Activated CD4-positive, alpha-beta T cell treated with anti-CD3 and anti-CD28 coated beads, Interleukin-2, amount 10 ng/mL, durations not matched to agents 24 days and 14 days (primary cell): Measurements from ENCODE around the gene MTMR4. TPM values are rescaled to one million over a fixed set of nuclear protein-coding genes. Genes with fewer than 3 reads are reported as not detected.

Experiments used
- DNase-seq: peaks from one replicate; pipeline ENCODE4 v3.0.0; 2022
- H3K27ac Mint-ChIP-seq: one replicate; pipeline ENCODE4 v1.8.0; 2022; ENCODE audit warnings: mild to moderate bottlenecking, mixed read lengths
- H3K27me3 Mint-ChIP-seq: one replicate; pipeline ENCODE4 v1.8.0; 2022; ENCODE audit warnings: mixed read lengths
- H3K36me3 Mint-ChIP-seq: one replicate; pipeline ENCODE4 v1.8.0; 2022; ENCODE audit warnings: low read depth, mild to moderate bottlenecking, mixed read lengths
- H3K4me1 Mint-ChIP-seq: one replicate; pipeline ENCODE4 v1.8.0; 2021; ENCODE audit warnings: mixed read lengths
- H3K4me3 Mint-ChIP-seq: one replicate; pipeline ENCODE4 v1.8.0; 2022; ENCODE audit warnings: mild to moderate bottlenecking, moderate library complexity, mixed read lengths
- H3K9me3 Mint-ChIP-seq: one replicate; pipeline ENCODE4 v1.8.0; 2021; ENCODE audit warnings: mixed read lengths
- intact Hi-C: fragments of 100-400 bp; cut with micrococcal nuclease; formaldehyde crosslinking; loops from one replicate; pipeline ENCODE4 v1.15.1; 2023
- total RNA-seq: library from RNA; stranded (reverse); gene quantifications from 2 replicates; pipeline ENCODE4 v1.2.3, GENCODE V29; 2022

Gene MTMR4
- total RNA-seq, 1 donor from 2014 or later, result 84.2 TPM

- no peak for DNase-seq
- Mint-ChIP-seq H3K9me3 (no peaks in the 10 kb centered on the region), H3K36me3 (no peaks in the 10 kb centered on the region), H3K27ac (no peak overlapping the region), H3K4me1 (no peaks in the 10 kb centered on the region), H3K27me3 (no peaks in the 10 kb centered on the region), H3K4me3 (no peak overlapping the region)
- intact Hi-C loops, result no loop called here
These were observed 58.9 kb downstream of the MTMR4 start for GRCh38 chr17:58455491-58455890.

DNA sequence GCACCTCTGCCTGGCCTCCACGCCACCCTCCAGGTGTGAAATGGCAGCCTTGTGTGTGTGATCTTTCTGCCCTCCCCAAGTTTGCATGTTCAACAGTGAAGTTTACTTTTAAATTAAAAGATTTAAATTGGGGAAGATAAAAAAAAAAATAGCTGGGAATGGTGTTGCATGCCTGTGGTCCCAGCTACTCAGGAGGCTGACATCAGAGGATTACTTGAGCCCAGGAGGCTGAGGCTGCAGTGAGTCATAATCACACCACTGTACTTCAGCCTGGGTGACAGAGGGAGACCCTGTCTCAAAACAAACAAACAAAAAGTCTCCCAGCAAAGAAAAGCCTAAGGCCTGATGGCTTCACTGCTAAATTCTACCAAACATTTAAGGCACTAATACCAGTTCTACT, 61.7 kb downstream of the MTMR4 start:
- Mint-ChIP-seq H3K4me3 (no peak overlapping the region), H3K36me3 (no peaks in the 10 kb centered on the region), H3K4me1 (no peaks in the 10 kb centered on the region), H3K9me3 (no peaks in the 10 kb centered on the region), H3K27me3 (no peaks in the 10 kb centered on the region), H3K27ac (no peak overlapping the region)
- intact Hi-C loops, result no loop called here
- DNase-seq, result no peak

GRCh38 chr17:58447039-58447975, 67.1 kb downstream of the MTMR4 start:
- H3K27ac Mint-ChIP-seq, result no peak overlapping the region

GRCh38 chr17:58446086-58446485, 68.4 kb downstream of the MTMR4 start:
- Mint-ChIP-seq H3K27me3 (peaks cover 2% of the 10 kb centered on the region), H3K9me3 (no peaks in the 10 kb centered on the region), H3K4me3 (no peak overlapping the region), H3K36me3 (no peaks in the 10 kb centered on the region), H3K4me1 (no peaks in the 10 kb centered on the region), H3K27ac (no peak overlapping the region)
- intact Hi-C loops, result loop anchor here (2.0 kb wide), 2 partner anchors 197 to 245 kb away; no protein-coding TSS in a partner anchor
- no peak for DNase-seq

More at GRCh38 chr17:58447039-58447975, 67.1 kb downstream of the MTMR4 start:
- no peaks in the 10 kb centered on the region for H3K36me3 Mint-ChIP-seq
- DNase-seq, result peak; percentile 92
- intact Hi-C loops, result loop anchor here (1.0 to 2.0 kb wide), 4 partner anchors 130 to 247 kb away; no protein-coding TSS in a partner anchor
- H3K27me3 Mint-ChIP-seq, result peaks cover 2% of the 10 kb centered on the region
- H3K4me3 Mint-ChIP-seq, result no peak overlapping the region
- H3K4me1 Mint-ChIP-seq, result no peaks in the 10 kb centered on the region
- no peaks in the 10 kb centered on the region for H3K9me3 Mint-ChIP-seq

Other genes starting within 250 kb of the MTMR4 start
- gene MPO, start 233.7 kb downstream of the MTMR4 start, total RNA-seq, result not detected in 2 replicates
- gene TSPOAP1, start 185.8 kb downstream of the MTMR4 start, total RNA-seq, result 22.6 and 23.6 TPM in 2 replicates
- gene SUPT4H1, start 162.4 kb downstream of the MTMR4 start, total RNA-seq, result 139 and 143 TPM in 2 replicates
- gene RNF43, start 97.1 kb downstream of the MTMR4 start, total RNA-seq, result 0.95 and 1.6 TPM in 2 replicates
- gene HSF5, start 26.2 kb downstream of the MTMR4 start, total RNA-seq, result 0.80 and 0.91 TPM in 2 replicates
- gene TEX14, start 177.4 kb upstream of the MTMR4 start, total RNA-seq, result 0.07 TPM in 2 replicates
- gene RAD51C, start 178.0 kb upstream of the MTMR4 start, total RNA-seq, result 73.7 and 78.8 TPM in 2 replicates
- 0.05 TPM in 1 of 2 replicates, not detected in the other for gene PPM1E, start 241.2 kb upstream of the MTMR4 start, total RNA-seq